HepG2 (cell line): ENCODE results near the gene MKX. TPM values are rescaled to one million over a fixed set of nuclear protein-coding genes. Genes with fewer than 3 reads are reported as not detected.

Experiments
- ATAC-seq: fragments of 200-7000 bp; cut with Tn5 transposase; 3 replicates; pipeline ENCODE4 v1.9.1; 2020; ENCODE audit warnings: mild to moderate bottlenecking, moderate library complexity
- BruUV-seq: library from RNA; stranded (reverse); fragments of 400-500 nt; replicated peaks from 2 replicates; lab custom pipeline; 2021; lab: Mats Ljungman, UMichigan
- CTCF ChIA-PET: fragments of 300-600 bp; formaldehyde crosslinking; extraction: SDS; loops from one replicate; lab custom pipeline; 2021; ENCODE audit warnings: low total read pairs, inconsistent platforms, low intra/inter-chr PET ratio; lab: Yijun Ruan, JAX
- POLR2A ChIA-PET: fragments of 350-600 bp; sonication (Branson Sonifier 250); formaldehyde crosslinking; loops from one replicate; lab custom pipeline; 2020; ENCODE audit warnings: antibody characterized with exemption, inconsistent platforms; lab: Yijun Ruan, JAX
- DNase-seq: peaks from one replicate; pipeline ENCODE4 v3.0.0-alpha.2; 2015; ENCODE audit warnings: low spot score
- FAIRE-seq: peaks from 3 replicates; lab custom pipeline; 2011; peaks lifted over from hg19 to GRCh38; lab: Jason Lieb, UNC
- H2AFZ ChIP-seq: one replicate; pipeline ENCODE4 v1.6.1; 2011; ENCODE audit warnings: low read length, inconsistent platforms
- H3K27ac ChIP-seq: fragments of 300-600 bp; 3 replicates; pipeline ENCODE4 v1.8.0; 2011; ENCODE audit warnings: mixed run types, mild to moderate bottlenecking, mixed read lengths, low read length, inconsistent platforms; ENCODE audit not compliant: insufficient read depth; ENCODE audit errors: extremely low read length
- H3K27me3 ChIP-seq, 2 experiments: fragments of 200-600 bp in 1 of 2; 2 replicates in 1 of 2; 3 replicates in 1 of 2; pipeline versions ENCODE4 v1.6.0 to v1.8.0; 2011; ENCODE audit warnings: low read length in 2 of 2, mild to moderate bottlenecking in 2 of 2, moderate library complexity in 2 of 2, inconsistent platforms in 1 of 2; ENCODE audit not compliant: insufficient read depth in 2 of 2, control insufficient read depth in 1 of 2
- H3K36me3 ChIP-seq, 2 experiments: fragments of 200-600 bp in 1 of 2; replicated peaks in 1 of 2; 2 replicates in 1 of 2; 3 replicates in 1 of 2; pipeline versions ENCODE4 v1.5.1 to v1.8.0; 2011; ENCODE audit warnings: low read length in 2 of 2, inconsistent platforms in 1 of 2; ENCODE audit not compliant: insufficient read depth in 2 of 2, control insufficient read depth in 1 of 2
- H3K4me1 ChIP-seq: 2 replicates; pipeline ENCODE4 v1.5.1; 2012; ENCODE audit warnings: low read length, inconsistent platforms; ENCODE audit not compliant: insufficient read depth
- H3K4me2 ChIP-seq: 2 replicates; pipeline ENCODE4 v1.6.0; 2011; ENCODE audit warnings: low read depth, low read length, inconsistent platforms
- H3K4me3 ChIP-seq, 3 experiments: fragments of 200-600 bp in 1 of 3; sonication (generic), shearing (Covaris generic) in 1 of 3; replicated peaks in 1 of 3; 2 replicates each; pipeline ENCODE4 v1.5.1; 2011 to 2016; ENCODE audit warnings: low read length in 3 of 3, inconsistent platforms in 2 of 3, low read depth in 2 of 3, mild to moderate bottlenecking in 2 of 3, control low read depth in 1 of 3, mixed read lengths in 1 of 3; ENCODE audit not compliant: insufficient read depth in 1 of 3
- H3K79me2 ChIP-seq: one replicate; pipeline ENCODE4 v1.6.1; 2011; ENCODE audit warnings: low read length, inconsistent platforms; ENCODE audit not compliant: insufficient read depth
- H3K9ac ChIP-seq: 2 replicates; pipeline ENCODE4 v1.6.0; 2011; ENCODE audit warnings: mild to moderate bottlenecking, low read depth, low read length, inconsistent platforms; ENCODE audit not compliant: insufficient read depth
- H3K9me3 ChIP-seq: 2 replicates; pipeline ENCODE4 v1.5.1; 2012; ENCODE audit warnings: mild to moderate bottlenecking, low read length
- H4K20me1 ChIP-seq: 2 replicates; pipeline ENCODE4 v1.6.0; 2011; ENCODE audit warnings: inconsistent platforms, mild to moderate bottlenecking, low read length, moderate library complexity; ENCODE audit not compliant: insufficient read depth
- EZH2 ChIP-seq: conservative IDR thresholded peaks from 2 replicates; pipeline ENCODE4 v1.6.1; 2012; ENCODE audit warnings: mild to moderate bottlenecking, low read depth, low read length, moderate library complexity
- HIVEP1 ChIP-seq: sonication (generic); formaldehyde crosslinking; IDR thresholded peaks from 2 replicates; pipeline ENCODE4 v1.4.0; 2020; ENCODE audit warnings: mild to moderate bottlenecking, missing genetic modification reagents
- HNRNPL ChIP-seq: fragments of 200-400 bp; formaldehyde crosslinking; IDR thresholded peaks from 2 replicates; pipeline ENCODE4 v1.6.1; 2017; ENCODE audit warnings: mild to moderate bottlenecking, low read depth, low read length
- KLF11 ChIP-seq: IDR thresholded peaks from 2 replicates; pipeline ENCODE4 v1.6.1; 2016; ENCODE audit warnings: missing compliant biosample characterization
- KLF12 ChIP-seq: sonication (generic); formaldehyde crosslinking; IDR thresholded peaks from 2 replicates; pipeline ENCODE4 v1.4.0; 2020; ENCODE audit warnings: missing genetic modification reagents, borderline replicate concordance
- MTF2 ChIP-seq: sonication (generic); formaldehyde crosslinking; IDR thresholded peaks from 2 replicates; pipeline ENCODE4 v1.5.0; 2020; ENCODE audit warnings: missing genetic modification reagents, borderline replicate concordance
- NR2F6 ChIP-seq, 2 experiments: IDR thresholded peaks; 2 replicates each; pipeline ENCODE4 v1.6.1; 2016; ENCODE audit warnings: antibody characterized with exemption in 1 of 2, mild to moderate bottlenecking in 1 of 2
- NRL ChIP-seq: sonication (generic); formaldehyde crosslinking; IDR thresholded peaks from 2 replicates; pipeline ENCODE4 v1.5.0; 2020; ENCODE audit warnings: missing genetic modification reagents, mild to moderate bottlenecking, moderate library complexity, borderline replicate concordance
- TOPORS ChIP-seq: sonication (generic); formaldehyde crosslinking; IDR thresholded peaks from 2 replicates; pipeline ENCODE4 v1.8.0; 2023; ENCODE audit warnings: mild to moderate bottlenecking, missing genetic modification reagents
- WGBS: methylation state at CpG from one replicate; pipeline ENCODE4 v1.1.6; 2017; ENCODE audit warnings: low lambda C conversion rate; 5-methylcytosine and 5-hydroxymethylcytosine counted together
- in situ Hi-C: cut with HindIII; loops from 2 replicates; pipeline ENCODE4 v1.10.0; 2017; ENCODE audit warnings: low pct_unique_long_range_greater_than_20kb; ENCODE audit not compliant: extremely low pct_ligation_motif_present
- intact Hi-C: fragments of 100-400 bp; cut with micrococcal nuclease; formaldehyde crosslinking; loops from one replicate; pipeline ENCODE4 v1.10.0; 2022; ENCODE audit not compliant: unreplicated experiment
- polyA plus RNA-seq, 8 experiments: library from polyadenylated mRNA; depleted of rRNA in 3 of 8; stranded (reverse) in 7 of 8; unstranded in 1 of 8; fragments of >200 nt; fragmentation: Illumina TruSeq in 4 of 8; extraction: Trizol in 4 of 8; gene quantifications; 2 replicates each; pipeline versions ENCODE4 v1.2.1 to v1.2.3, GENCODE V29; 2011 to 2016; ENCODE audit warnings: low read depth in 4 of 8, missing spikeins in 1 of 8, mixed read lengths in 1 of 8; ENCODE audit not compliant: insufficient read depth in 1 of 8
- total RNA-seq, 5 experiments: library from RNA; depleted of rRNA; stranded (reverse); fragments of >200 nt; fragmentation: Illumina TruSeq; extraction: Trizol; gene quantifications; 2 replicates each; pipeline ENCODE4 v1.2.3, GENCODE V29; 2016; ENCODE audit warnings: low read depth in 1 of 5
- TF ChIP-seq, protein P1 (sequence below): sonication (generic); formaldehyde crosslinking; IDR thresholded peaks from 2 replicates; pipeline ENCODE4 v1.5.1; 2020; ENCODE audit warnings: mild to moderate bottlenecking, missing genetic modification reagents, moderate library complexity

Gene MKX
- total and polyA plus RNA-seq, 2 of the 13 experiments (the other 11 are each of a cell fraction or from before 2014, with no cell fraction given), result not detected

DNA sequence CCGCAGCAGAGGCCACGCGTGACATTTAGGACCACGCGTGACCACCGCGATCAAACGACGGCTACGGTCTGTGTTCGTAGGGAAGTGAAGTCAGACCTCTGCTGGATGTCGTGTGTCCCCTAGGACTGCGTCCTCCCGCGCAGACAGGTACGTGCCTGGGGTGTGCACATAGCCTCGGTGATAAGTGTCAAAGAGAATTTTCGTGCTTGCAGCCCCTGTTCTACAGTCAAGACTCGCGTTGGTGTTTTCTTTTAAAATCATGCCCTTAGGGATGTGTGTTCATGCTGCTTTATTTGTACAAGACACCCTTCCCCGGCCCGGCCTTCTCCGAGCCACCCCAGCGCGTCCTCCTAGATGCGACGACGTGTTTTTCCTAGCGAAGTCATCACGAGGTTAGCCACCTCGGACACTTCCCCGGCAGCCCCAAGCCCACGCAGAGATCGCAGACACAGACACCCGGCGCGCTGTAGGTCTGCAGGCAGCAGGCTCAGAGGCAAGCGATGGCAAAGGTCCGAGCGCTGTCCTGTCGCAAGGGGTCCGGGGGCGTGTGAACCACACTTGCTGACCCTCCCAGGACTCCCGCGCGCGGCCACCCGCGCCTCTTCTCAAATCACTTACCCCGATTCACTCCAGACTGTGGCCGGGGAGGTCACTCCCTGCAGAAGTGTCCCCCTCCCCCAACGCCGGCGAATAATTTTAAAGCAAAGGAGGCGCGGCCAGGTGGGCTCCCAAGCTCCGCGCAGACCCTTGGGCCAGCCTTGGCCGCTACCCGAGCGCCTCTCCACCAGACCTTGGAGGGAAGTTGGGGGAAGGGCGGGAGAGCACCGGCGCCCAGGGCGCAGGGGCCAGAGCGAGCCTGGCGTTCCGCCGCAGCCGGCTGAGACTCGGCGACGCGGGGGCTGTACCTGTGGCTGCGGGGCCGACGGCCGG is 552 bp downstream of the MKX start:
- ChIA-PET CTCF (no interaction called here), POLR2A (no interaction called here)
- H3K4me2 ChIP-seq, result no peak overlapping the region
- H2AFZ ChIP-seq, result no peak overlapping the region
- DNase-seq (no peak), FAIRE-seq (no peak), ATAC-seq (no peak)
- H4K20me1 ChIP-seq, result no peaks in the 10 kb centered on the region
- no peak overlapping the region for H3K9ac ChIP-seq
- 0 out of 2 replicates have a peak, but pooled peaks have one; percentile 54 for TF ChIP-seq MTF2 (CRISPR knock-in tag)
- TF ChIP-seq TOPORS (CRISPR knock-in tag), result no peak
- no peaks in the 10 kb centered on the region for H3K9me3 ChIP-seq
- H3K4me3 ChIP-seq, result no peak overlapping the region
- peaks cover 20% of the 10 kb centered on the region for H3K4me1 ChIP-seq
- no peak overlapping the region for H3K27ac ChIP-seq
- intact Hi-C loops (loop anchor here (5.0 kb wide), 1 partner anchor 557 kb away; the partner anchor contains the start of gene MPP7), in situ Hi-C loops (loop anchor here (5.0 to 25.0 kb wide), 2 partner anchors 432 to 642 kb away; no protein-coding TSS in a partner anchor)
- H3K79me2 ChIP-seq, result no peaks in the 10 kb centered on the region
- WGBS, result 71% methylated on average over 68 of the region's 78 CpGs
- H3K27me3 ChIP-seq, result peaks cover 8 to 36% of the 10 kb centered on the region in 2 experiments
- H3K36me3 ChIP-seq, result no peaks in the 10 kb centered on the region
- BruUV-seq, result no TSS peak

DNA sequence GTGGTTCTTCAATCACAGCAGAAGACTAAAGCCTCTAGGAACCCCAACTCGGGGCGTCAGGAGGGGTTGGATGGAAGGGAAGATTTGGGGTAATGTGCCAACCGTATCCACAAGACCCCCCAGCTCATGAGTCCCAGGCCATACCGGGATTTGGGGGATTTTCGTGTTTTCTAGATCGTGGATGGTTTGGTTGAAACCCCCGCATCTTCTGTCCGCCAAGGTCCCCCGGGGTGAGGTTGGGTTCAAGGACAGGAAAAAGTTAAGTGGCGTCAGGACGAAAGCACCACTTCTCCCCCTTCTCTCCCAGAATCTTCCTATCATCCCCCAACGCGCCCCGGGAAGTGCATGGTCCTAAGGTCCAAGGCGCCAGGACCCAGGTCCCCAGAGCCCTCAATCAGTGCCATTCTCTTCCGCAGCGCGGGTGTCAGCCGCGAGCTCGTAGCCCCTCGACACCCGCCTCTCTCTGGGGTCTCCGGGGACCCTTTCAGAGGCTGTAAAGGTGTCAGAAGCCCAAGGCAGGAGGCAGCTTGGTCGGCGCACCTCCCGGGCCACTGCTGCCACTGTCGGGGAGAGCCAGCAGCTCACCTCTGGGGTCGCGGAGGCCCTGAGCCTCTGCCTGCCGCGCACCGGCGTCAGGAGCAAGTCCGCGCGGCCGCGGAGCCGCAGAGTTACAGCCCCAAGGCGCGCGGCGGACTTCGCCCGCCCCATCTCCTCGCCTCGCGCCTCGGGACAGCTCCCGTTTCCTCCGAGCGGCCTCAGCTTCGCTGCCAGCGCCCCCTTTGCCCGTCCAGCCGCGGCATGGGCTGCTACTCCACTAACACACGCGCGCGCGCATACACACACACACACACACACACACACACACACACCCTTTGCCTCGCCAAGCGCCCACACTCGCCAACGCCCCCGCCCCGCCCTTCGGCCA is 1.5 kb downstream of the MKX start:
- Histone ChIP-seq H3K4me1 (peaks cover 20% of the 10 kb centered on the region), H4K20me1 (no peaks in the 10 kb centered on the region), H3K36me3 (no peaks in the 10 kb centered on the region), H3K27ac (no peak overlapping the region), H2AFZ (no peak overlapping the region), H3K4me3 (peak overlapping the region in 2 of 3 experiments; percentile 75 to 79; a peak in 4 of 6 replicates), H3K27me3 (peaks cover 8 to 36% of the 10 kb centered on the region in 2 experiments), H3K9ac (no peak overlapping the region), H3K4me2 (peak overlapping the region; percentile 82), H3K9me3 (no peaks in the 10 kb centered on the region), H3K79me2 (no peaks in the 10 kb centered on the region)
- BruUV-seq, result no TSS peak
- DNase-seq, result no peak
- in situ Hi-C loops (loop anchor here (5.0 to 25.0 kb wide), 2 partner anchors 433 to 643 kb away; no protein-coding TSS in a partner anchor), intact Hi-C loops (loop anchor here (5.0 kb wide), 1 partner anchor 558 kb away; the partner anchor contains the start of gene MPP7)
- no peak for FAIRE-seq
- TF ChIP-seq, protein P1, sequence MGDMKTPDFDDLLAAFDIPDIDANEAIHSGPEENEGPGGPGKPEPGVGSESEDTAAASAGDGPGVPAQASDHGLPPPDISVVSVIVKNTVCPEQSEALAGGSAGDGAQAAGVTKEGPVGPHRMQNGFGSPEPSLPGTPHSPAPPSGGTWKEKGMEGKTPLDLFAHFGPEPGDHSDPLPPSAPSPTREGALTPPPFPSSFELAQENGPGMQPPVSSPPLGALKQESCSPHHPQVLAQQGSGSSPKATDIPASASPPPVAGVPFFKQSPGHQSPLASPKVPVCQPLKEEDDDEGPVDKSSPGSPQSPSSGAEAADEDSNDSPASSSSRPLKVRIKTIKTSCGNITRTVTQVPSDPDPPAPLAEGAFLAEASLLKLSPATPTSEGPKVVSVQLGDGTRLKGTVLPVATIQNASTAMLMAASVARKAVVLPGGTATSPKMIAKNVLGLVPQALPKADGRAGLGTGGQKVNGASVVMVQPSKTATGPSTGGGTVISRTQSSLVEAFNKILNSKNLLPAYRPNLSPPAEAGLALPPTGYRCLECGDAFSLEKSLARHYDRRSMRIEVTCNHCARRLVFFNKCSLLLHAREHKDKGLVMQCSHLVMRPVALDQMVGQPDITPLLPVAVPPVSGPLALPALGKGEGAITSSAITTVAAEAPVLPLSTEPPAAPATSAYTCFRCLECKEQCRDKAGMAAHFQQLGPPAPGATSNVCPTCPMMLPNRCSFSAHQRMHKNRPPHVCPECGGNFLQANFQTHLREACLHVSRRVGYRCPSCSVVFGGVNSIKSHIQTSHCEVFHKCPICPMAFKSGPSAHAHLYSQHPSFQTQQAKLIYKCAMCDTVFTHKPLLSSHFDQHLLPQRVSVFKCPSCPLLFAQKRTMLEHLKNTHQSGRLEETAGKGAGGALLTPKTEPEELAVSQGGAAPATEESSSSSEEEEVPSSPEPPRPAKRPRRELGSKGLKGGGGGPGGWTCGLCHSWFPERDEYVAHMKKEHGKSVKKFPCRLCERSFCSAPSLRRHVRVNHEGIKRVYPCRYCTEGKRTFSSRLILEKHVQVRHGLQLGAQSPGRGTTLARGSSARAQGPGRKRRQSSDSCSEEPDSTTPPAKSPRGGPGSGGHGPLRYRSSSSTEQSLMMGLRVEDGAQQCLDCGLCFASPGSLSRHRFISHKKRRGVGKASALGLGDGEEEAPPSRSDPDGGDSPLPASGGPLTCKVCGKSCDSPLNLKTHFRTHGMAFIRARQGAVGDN (CRISPR knock-in tag), result 0 out of 2 replicates have a peak, but pooled peaks have one; percentile 16
- TF ChIP-seq KLF12 (no peak), NR2F6 (IDR thresholded peaks at IDR 0.05) (no peak), NR2F6 (CRISPR knock-in tag; IDR thresholded peaks at IDR 0.05) (no peak), KLF11 (CRISPR knock-in tag) (no peak), HIVEP1 (no peak), NRL (CRISPR knock-in tag) (no peak), HNRNPL (no peak), EZH2 (peak; percentile 95; the same call in 1 of the 2 replicates)
- 22% methylated on average over 26 of the region's 70 CpGs for WGBS
- POLR2A ChIA-PET, result no interaction called here
- peak; percentile 7 for ATAC-seq
- CTCF ChIA-PET, result no interaction called here
